HEK293 (cell line): ENCODE results near the gene EIF3L.

Source experiments
- CTCF ChIP-seq: fragments of 450-650 bp; formaldehyde crosslinking; IDR thresholded peaks from 2 replicates; pipeline ENCODE4 v1.5.1; 2016; ENCODE audit warnings: missing biosample characterization, missing genetic modification characterization
- KLF9 ChIP-seq: fragments of 450-650 bp; formaldehyde crosslinking; IDR thresholded peaks from 2 replicates; pipeline ENCODE4 v1.5.1; 2016; ENCODE audit warnings: missing biosample characterization, missing genetic modification characterization, low read depth
- PRDM4 ChIP-seq: fragments of 450-650 bp; formaldehyde crosslinking; IDR thresholded peaks from 2 replicates; pipeline ENCODE4 v1.5.1; 2017; ENCODE audit warnings: missing biosample characterization, missing genetic modification characterization
- SETDB1 ChIP-seq: IDR thresholded peaks from one replicate; pipeline ENCODE4 v1.6.1; 2017; ENCODE audit warnings: mild to moderate bottlenecking, low read length, moderate library complexity, mixed read lengths; ENCODE audit not compliant: insufficient read length
- ZIC2 ChIP-seq: fragments of 450-650 bp; formaldehyde crosslinking; IDR thresholded peaks from 2 replicates; pipeline ENCODE4 v1.5.1; 2016; ENCODE audit warnings: missing biosample characterization, missing genetic modification characterization
- ZNF138 ChIP-seq: fragments of 450-650 bp; formaldehyde crosslinking; IDR thresholded peaks from 2 replicates; pipeline ENCODE4 v1.5.1; 2016; ENCODE audit warnings: missing biosample characterization, missing genetic modification characterization, borderline replicate concordance
- ZNF184 ChIP-seq: fragments of 450-650 bp; IDR thresholded peaks from 2 replicates; pipeline ENCODE4 v1.5.1; 2018; ENCODE audit warnings: missing biosample characterization, mild to moderate bottlenecking, missing genetic modification characterization
- ZNF2 ChIP-seq: fragments of 450-650 bp; formaldehyde crosslinking; IDR thresholded peaks from 2 replicates; pipeline ENCODE4 v1.5.1; 2016; ENCODE audit warnings: missing biosample characterization, missing genetic modification characterization
- ZNF248 ChIP-seq: fragments of 450-650 bp; formaldehyde crosslinking; IDR thresholded peaks from 2 replicates; pipeline ENCODE4 v1.5.1; 2017; ENCODE audit warnings: missing biosample characterization, missing genetic modification characterization
- ZNF274 ChIP-seq, 2 experiments: fragments of 200-500 bp in 1 of 2; fragments of 450-650 bp in 1 of 2; sonication (Bioruptor generic) in 1 of 2; formaldehyde crosslinking in 1 of 2; IDR thresholded peaks; 2 replicates each; pipeline versions ENCODE4 v1.5.1 to v1.6.1; 2014 to 2016; ENCODE audit warnings: borderline replicate concordance in 1 of 2, inconsistent platforms in 1 of 2, low read length in 1 of 2, missing biosample characterization in 1 of 2, missing genetic modification characterization in 1 of 2
- ZNF280D ChIP-seq: fragments of 450-650 bp; formaldehyde crosslinking; IDR thresholded peaks from 2 replicates; pipeline ENCODE4 v1.5.1; 2016; ENCODE audit warnings: missing biosample characterization, missing genetic modification characterization
- ZNF341 ChIP-seq: fragments of 450-650 bp; formaldehyde crosslinking; IDR thresholded peaks from 2 replicates; pipeline ENCODE4; 2016; ENCODE audit warnings: low read depth, missing biosample characterization, missing genetic modification characterization

DNA sequence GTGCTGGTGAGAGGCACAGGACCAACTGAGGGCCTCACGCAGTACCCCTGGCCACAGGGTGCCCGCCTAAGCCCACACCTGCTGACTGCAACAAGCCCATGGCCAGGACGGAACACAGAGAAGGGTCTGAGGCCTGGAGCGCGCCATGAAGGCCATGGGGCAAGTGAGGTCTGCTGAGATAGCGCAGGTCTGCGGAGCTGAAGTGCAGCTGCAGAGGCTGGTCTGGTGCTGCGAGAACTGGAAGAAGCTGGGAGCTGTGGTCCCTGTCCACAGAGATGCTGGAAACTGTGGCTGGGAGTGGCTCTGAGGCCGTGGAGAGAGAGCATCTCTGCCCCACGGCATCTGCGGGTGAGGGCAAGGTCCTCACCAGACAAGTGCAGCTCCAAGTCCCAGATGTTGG, 17.7 kb upstream of the EIF3L start:
- no peak for TF ChIP-seq ZNF341 (tag by site-specific recombination)
- no peak for TF ChIP-seq ZNF280D (tag by site-specific recombination)
- TF ChIP-seq ZNF274 (IDR thresholded peaks at IDR 0.05; ENCODE audit: low read length), result no peak
- no peak for TF ChIP-seq ZNF274 (tag by site-specific recombination; IDR thresholded peaks at IDR 0.05; ENCODE audit: borderline replicate concordance)
- TF ChIP-seq PRDM4 (tag by site-specific recombination), result no peak
- TF ChIP-seq KLF9, result no peak
- no peak for TF ChIP-seq CTCF (tag by site-specific recombination)
- no peak for TF ChIP-seq ZNF184
- TF ChIP-seq ZNF138 (tag by site-specific recombination), result no peak
- TF ChIP-seq ZNF2 (tag by site-specific recombination), result no peak
- TF ChIP-seq SETDB1, result no peak
- TF ChIP-seq ZNF248, result no peak
- TF ChIP-seq ZIC2 (tag by site-specific recombination), result no peak
